GM04504 (cell line): ENCODE measurements around the gene USP14.

Source experiments
- DNase-seq: peaks from one replicate; pipeline ENCODE4 v3.0.0-alpha.2; 2012; ENCODE audit warnings: low read depth

USP14 gene

GRCh38 chr18:159933-160332 is 1.6 kb downstream of the USP14 start:
- no peak for DNase-seq

- DNase-seq, result no peak
Observed at GRCh38 chr18:160831-161570, 2.6 kb downstream of the USP14 start.

GRCh38 chr18:172361-172760 is 14.0 kb downstream of the USP14 start:
- DNase-seq, result no peak

- DNase-seq, result no peak
Observed at GRCh38 chr18:179499-179898, 21.1 kb downstream of the USP14 start.

- DNase-seq, result no peak
Observed at GRCh38 chr18:181711-182110, 23.4 kb downstream of the USP14 start.

- no peak for DNase-seq
Observed at GRCh38 chr18:183769-184168, 25.4 kb downstream of the USP14 start.

GRCh38 chr18:189254-189653 is 30.9 kb downstream of the USP14 start:
- DNase-seq, result no peak

GRCh38 chr18:191725-192124 is 33.4 kb downstream of the USP14 start:
- peak; percentile 1 for DNase-seq

GRCh38 chr18:192801-193200 is 34.4 kb downstream of the USP14 start:
- DNase-seq, result no peak

- DNase-seq, result no peak
Observed at GRCh38 chr18:195651-196050, 37.3 kb downstream of the USP14 start.

GRCh38 chr18:199214-199613 is 40.9 kb downstream of the USP14 start:
- DNase-seq, result no peak

- no peak for DNase-seq
Observed at GRCh38 chr18:199768-200167, 41.4 kb downstream of the USP14 start.

- DNase-seq, result no peak
Observed at GRCh38 chr18:210075-210474, 51.7 kb downstream of the USP14 start.

- DNase-seq, result no peak
Observed at GRCh38 chr18:210733-211132, 52.4 kb downstream of the USP14 start.

GRCh38 chr18:211582-211981 is 53.2 kb downstream of the USP14 start:
- DNase-seq, result no peak

GRCh38 chr18:212780-213179 is 54.4 kb downstream of the USP14 start:
- DNase-seq, result no peak

GRCh38 chr18:213505-213904 is 55.1 kb downstream of the USP14 start:
- no peak for DNase-seq

GRCh38 chr18:213966-214365 is 55.6 kb downstream of the USP14 start:
- no peak for DNase-seq

- no peak for DNase-seq
Observed at GRCh38 chr18:215448-216010, 57.2 kb downstream of the USP14 start.

- DNase-seq, result no peak
Observed at GRCh38 chr18:217532-218336, 59.4 kb downstream of the USP14 start.

- no peak for DNase-seq
Observed at GRCh38 chr18:220708-221107, 62.4 kb downstream of the USP14 start.

- DNase-seq, result no peak
Observed at GRCh38 chr18:225745-226144, 67.4 kb downstream of the USP14 start.

GRCh38 chr18:227374-227773 is 69.0 kb downstream of the USP14 start:
- no peak for DNase-seq
